MCF 10A (cell line): ENCODE measurements around the gene SUOX. TPM values are rescaled to one million over a fixed set of nuclear protein-coding genes. Genes with fewer than 3 reads are reported as not detected.
"Not testable (repeated sequence)": the region's sequence is repeated elsewhere in the genome, so short reads cannot be mapped to it uniquely, and the experiment has no call there.

Experiments used
- BruUV-seq: library from RNA; stranded (reverse); fragments of 400-500 nt; replicated peaks from 2 replicates; lab custom pipeline; 2021; lab: Mats Ljungman, UMichigan
- CTCF ChIA-PET: fragments of 300-600 bp; sonication (Branson Sonifier 250); formaldehyde crosslinking; extraction: SDS; loops from one replicate; lab custom pipeline; 2021; ENCODE audit warnings: antibody characterized with exemption, inconsistent platforms; lab: Yijun Ruan, JAX
- POLR2A ChIA-PET: fragments of 300-600, 350-650 bp; sonication (Branson Sonifier 250); formaldehyde crosslinking; extraction: SDS; loops from one replicate; lab custom pipeline; 2020; ENCODE audit warnings: antibody characterized with exemption, inconsistent platforms; lab: Yijun Ruan, JAX
- DNase-seq: peaks from one replicate; pipeline ENCODE4 v3.0.0-alpha.2; 2018; ENCODE audit not compliant: unreplicated experiment
- H3K27ac Mint-ChIP-seq: one replicate; pipeline ENCODE4 v1.8.0; 2022; ENCODE audit warnings: mild to moderate bottlenecking, low read depth, mixed read lengths; ENCODE audit not compliant: unreplicated experiment
- H3K27me3 Mint-ChIP-seq: one replicate; pipeline ENCODE4 v1.8.0; 2022; ENCODE audit warnings: mixed read lengths; ENCODE audit not compliant: insufficient read depth, unreplicated experiment
- H3K36me3 Mint-ChIP-seq: one replicate; pipeline ENCODE4 v1.8.0; 2022; ENCODE audit warnings: mild to moderate bottlenecking, moderate library complexity, mixed read lengths; ENCODE audit not compliant: insufficient read depth, unreplicated experiment
- H3K4me1 Mint-ChIP-seq: one replicate; pipeline ENCODE4 v1.8.0; 2022; ENCODE audit warnings: mixed read lengths; ENCODE audit not compliant: insufficient read depth, unreplicated experiment
- H3K4me3 Mint-ChIP-seq: one replicate; pipeline ENCODE4 v1.8.0; 2022; ENCODE audit warnings: mild to moderate bottlenecking, moderate library complexity, mixed read lengths; ENCODE audit not compliant: unreplicated experiment
- H3K9me3 Mint-ChIP-seq: one replicate; pipeline ENCODE4 v1.8.0; 2022; ENCODE audit warnings: mixed read lengths; ENCODE audit not compliant: unreplicated experiment
- intact Hi-C: fragments of 100-400 bp; cut with micrococcal nuclease; formaldehyde crosslinking; loops from 2 replicates; pipeline ENCODE4 v1.14.1; 2022
- total RNA-seq: library from RNA; stranded (reverse); gene quantifications from 2 replicates; pipeline ENCODE4 v1.2.3, GENCODE V29; 2022
- TF ChIP-seq, protein P1 (sequence below): fragments of 200-600 bp; IDR thresholded peaks from one replicate; pipeline ENCODE4 v1.8.0; 2022; ENCODE audit warnings: antibody characterized with exemption, mild to moderate bottlenecking; ENCODE audit not compliant: unreplicated experiment

Gene SUOX
- total RNA-seq, 1 experiment from 2014 or later, result 6.3 TPM

GRCh38 chr12:56040963-56041551 is 44.0 kb downstream of the SUOX start:
- TSS peak; percentile 90 for BruUV-seq

DNA sequence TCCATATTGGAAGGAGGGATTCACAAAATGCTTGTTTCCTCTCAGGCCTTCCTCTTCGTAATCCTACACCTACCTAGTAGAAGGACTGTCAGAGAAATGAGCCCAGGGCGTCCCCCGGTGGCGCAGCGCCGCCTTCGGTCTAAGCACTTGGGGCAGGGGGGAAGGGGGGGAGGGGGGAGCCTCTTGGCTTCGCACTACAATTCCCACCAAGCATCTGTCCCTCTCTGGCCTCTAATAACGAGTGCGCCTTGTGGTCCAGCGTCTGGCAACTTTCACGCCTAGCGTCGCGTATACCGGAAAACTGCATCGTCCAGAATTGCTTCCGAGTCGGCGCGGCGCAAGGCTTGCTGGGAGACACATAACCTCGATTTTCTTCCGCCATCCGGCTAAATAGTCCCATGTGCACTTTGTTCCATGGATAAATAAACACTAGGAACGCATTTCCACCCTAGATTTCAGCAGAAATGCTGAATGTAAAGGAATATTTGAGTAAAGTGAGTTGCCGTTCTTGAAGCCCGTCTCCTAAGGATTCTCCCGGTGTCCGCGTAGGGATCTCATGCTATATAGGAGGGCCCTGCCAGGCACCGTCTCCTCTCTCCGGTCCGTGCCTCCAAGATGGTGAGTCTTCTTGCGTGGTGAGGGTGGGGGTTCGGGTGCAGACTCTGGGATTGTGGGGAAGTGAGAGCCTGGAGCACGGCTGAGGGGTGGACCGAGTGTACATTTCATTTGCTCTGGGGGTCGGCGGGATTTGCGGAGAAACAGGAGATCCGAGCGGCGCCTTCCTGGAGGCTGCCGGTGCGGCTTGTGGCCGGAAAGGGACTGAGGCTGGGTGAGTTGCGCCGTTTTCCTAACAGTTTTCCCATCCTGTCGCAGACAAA is 44.7 kb downstream of the SUOX start, which contains the start of gene RPS26:
Gene RPS26, plus strand, starts transcription at position 367 of the 878 bp plus-strand sequence. Its CDS starts 249 bp downstream, at position 616.
- H3K27ac Mint-ChIP-seq, result peak within 1 kb of the TSS; percentile 91
- DNase-seq, result peak; percentile 99
- no peaks in the 10 kb centered on the region for H3K27me3 Mint-ChIP-seq
- BruUV-seq, result no TSS peak
- intact Hi-C loops, result loop anchor here (1.0 to 5.0 kb wide), 5 partner anchors 45 to 302 kb away; partner anchors contain the start of genes ORMDL2 and SARNP
- peak within 1 kb of the TSS; percentile 81 for H3K4me3 Mint-ChIP-seq
- ChIA-PET POLR2A (interaction anchor here (0.5 to 3.6 kb wide), 14 partner anchors 9 to 180 kb away, joined by 3 to 25 read pairs (median 4); partner anchors contain the start of genes ESYT1, RAB5B, RNF41 and SUOX), CTCF (interaction anchor here (0.7 to 2.5 kb wide), 14 partner anchors 12 to 1607 kb away, joined by 3 to 25 read pairs (median 4); partner anchors contain the start of genes DNAJC14 and SUOX)
- H3K4me1 Mint-ChIP-seq, result peaks cover 7% of the 10 kb centered on the region
- H3K9me3 Mint-ChIP-seq, result no peaks in the 10 kb centered on the region
- H3K36me3 Mint-ChIP-seq, result peaks cover 54% of the 10 kb centered on the region
- TF ChIP-seq, protein P1, sequence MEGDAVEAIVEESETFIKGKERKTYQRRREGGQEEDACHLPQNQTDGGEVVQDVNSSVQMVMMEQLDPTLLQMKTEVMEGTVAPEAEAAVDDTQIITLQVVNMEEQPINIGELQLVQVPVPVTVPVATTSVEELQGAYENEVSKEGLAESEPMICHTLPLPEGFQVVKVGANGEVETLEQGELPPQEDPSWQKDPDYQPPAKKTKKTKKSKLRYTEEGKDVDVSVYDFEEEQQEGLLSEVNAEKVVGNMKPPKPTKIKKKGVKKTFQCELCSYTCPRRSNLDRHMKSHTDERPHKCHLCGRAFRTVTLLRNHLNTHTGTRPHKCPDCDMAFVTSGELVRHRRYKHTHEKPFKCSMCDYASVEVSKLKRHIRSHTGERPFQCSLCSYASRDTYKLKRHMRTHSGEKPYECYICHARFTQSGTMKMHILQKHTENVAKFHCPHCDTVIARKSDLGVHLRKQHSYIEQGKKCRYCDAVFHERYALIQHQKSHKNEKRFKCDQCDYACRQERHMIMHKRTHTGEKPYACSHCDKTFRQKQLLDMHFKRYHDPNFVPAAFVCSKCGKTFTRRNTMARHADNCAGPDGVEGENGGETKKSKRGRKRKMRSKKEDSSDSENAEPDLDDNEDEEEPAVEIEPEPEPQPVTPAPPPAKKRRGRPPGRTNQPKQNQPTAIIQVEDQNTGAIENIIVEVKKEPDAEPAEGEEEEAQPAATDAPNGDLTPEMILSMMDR, result peak; percentile 33

More at GRCh38 chr12:56040963-56041551, 44.0 kb downstream of the SUOX start:
- Mint-ChIP-seq H3K9me3 (no peaks in the 10 kb centered on the region), H3K27ac (peak overlapping the region; percentile 91), H3K4me3 (peak overlapping the region; percentile 81), H3K27me3 (no peaks in the 10 kb centered on the region), H3K36me3 (peaks cover 46% of the 10 kb centered on the region), H3K4me1 (no peaks in the 10 kb centered on the region)
- DNase-seq, result no peak
- POLR2A ChIA-PET, result interaction anchor here (0.5 to 3.4 kb wide), 23 partner anchors 9 to 302 kb away, joined by 3 to 25 read pairs (median 4); partner anchors contain the start of genes DGKA, DNAJC14, ESYT1 and PA2G4
- intact Hi-C loops, result loop anchor here (1.0 to 5.0 kb wide), 5 partner anchors 45 to 302 kb away; partner anchors contain the start of genes ORMDL2 and SARNP
- TF ChIP-seq, protein P1, result no peak
- CTCF ChIA-PET, result interaction anchor here (0.5 to 2.5 kb wide), 26 partner anchors 12 to 1606 kb away, joined by 3 to 25 read pairs (median 4); partner anchors contain the start of genes DNAJC14, ORMDL2, SARNP and SUOX

DNA sequence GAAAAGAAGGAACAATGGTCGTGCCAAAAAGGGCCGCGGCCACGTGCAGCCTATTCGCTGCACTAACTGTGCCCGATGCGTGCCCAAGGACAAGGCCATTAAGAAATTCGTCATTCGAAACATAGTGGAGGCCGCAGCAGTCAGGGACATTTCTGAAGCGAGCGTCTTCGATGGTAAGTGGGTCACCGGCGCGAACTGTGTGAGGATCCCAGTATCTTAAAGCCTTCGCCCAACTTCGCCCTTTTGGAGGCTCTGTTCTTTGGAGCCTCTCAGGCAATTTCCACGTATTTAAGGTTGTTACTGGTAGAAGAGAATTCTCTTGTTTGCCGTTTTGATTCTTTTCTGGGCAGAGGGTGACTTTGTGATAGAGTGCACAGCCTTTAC is 45.3 kb downstream of the SUOX start:
- CTCF ChIA-PET, result not testable (repeated sequence)

DNA sequence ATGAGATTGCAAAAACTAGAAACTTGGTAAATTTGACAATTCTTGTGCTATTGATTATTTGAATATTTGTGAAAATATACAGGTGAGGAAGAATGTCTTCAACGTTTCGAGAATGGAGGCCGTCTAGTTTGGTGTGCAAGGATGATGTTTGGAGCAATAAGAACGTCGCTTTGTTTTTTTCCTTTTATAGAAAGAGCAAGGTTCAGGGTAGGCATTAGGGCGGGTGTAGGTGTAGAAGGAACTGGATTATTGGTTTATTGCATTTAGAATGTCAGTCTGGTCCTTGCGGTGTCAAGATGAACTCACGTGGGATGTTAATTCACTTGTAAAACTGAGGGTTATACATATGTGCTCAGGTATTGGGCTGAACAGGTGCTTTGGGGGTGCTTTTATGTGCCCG is 45.8 kb downstream of the SUOX start:
- BruUV-seq, result no TSS peak
- CTCF ChIA-PET, result interaction anchor here (1.3 kb wide), 1 partner anchor 304 kb away, joined by 4 read pairs; no protein-coding TSS in a partner anchor
- no peaks in the 10 kb centered on the region for H3K27me3 Mint-ChIP-seq
- H3K4me3 Mint-ChIP-seq, result peak overlapping the region; percentile 81
- TF ChIP-seq, protein P1, result no peak
- intact Hi-C loops, result loop anchor here (5.0 kb wide), 1 partner anchor 226 kb away; the partner anchor contains the start of genes ORMDL2 and SARNP
- no peaks in the 10 kb centered on the region for H3K9me3 Mint-ChIP-seq
- peaks cover 7% of the 10 kb centered on the region for H3K4me1 Mint-ChIP-seq
- no peak for DNase-seq
- POLR2A ChIA-PET, result interaction anchor here (0.5 to 6.1 kb wide), 6 partner anchors 32 to 147 kb away, joined by 4 to 65 read pairs (median 6); partner anchors contain the start of genes PA2G4, SMARCC2 and SUOX
- H3K27ac Mint-ChIP-seq, result peak overlapping the region; percentile 74
- H3K36me3 Mint-ChIP-seq, result peaks cover 58% of the 10 kb centered on the region

More for the DNA sequence above, 45.3 kb downstream of the SUOX start:
- not testable (repeated sequence) for H3K9me3 Mint-ChIP-seq, H3K27me3 Mint-ChIP-seq, H3K4me1 Mint-ChIP-seq, DNase-seq
- Mint-ChIP-seq H3K4me3 (peak overlapping the region; percentile 81), H3K27ac (peak overlapping the region; percentile 91), H3K36me3 (peaks cover 57% of the 10 kb centered on the region)
- TSS peak; percentile 84 for BruUV-seq
- intact Hi-C loops, result loop anchor here (5.0 kb wide), 1 partner anchor 225 kb away; the partner anchor contains the start of genes ORMDL2 and SARNP
- POLR2A ChIA-PET, result interaction anchor here (0.5 to 6.1 kb wide), 4 partner anchors 31 to 77 kb away, joined by 4 to 65 read pairs (median 13); partner anchors contain the start of genes PA2G4 and SUOX
